HCT116 (cell line): ENCODE data around the gene HDAC7. TPM values are rescaled to one million over a fixed set of nuclear protein-coding genes. Genes with fewer than 3 reads are reported as not detected.
A peak's percentile ranks its signal among the peaks of the same experiment; 100 is the strongest.

Experiments
- ATAC-seq: fragments of 200-7000 bp; cut with Tn5 transposase; 2 replicates; pipeline ENCODE4 v1.9.1; 2020; ENCODE audit warnings: mild to moderate bottlenecking, moderate library complexity
- BruUV-seq: library from RNA; stranded (reverse); fragments of 400-500 nt; replicated peaks from 2 replicates; lab custom pipeline; 2021; lab: Mats Ljungman, UMichigan
- CTCF ChIA-PET: fragments of 300-600 bp; sonication (Branson Sonifier 250); formaldehyde crosslinking; loops from one replicate; lab custom pipeline; 2021; ENCODE audit warnings: antibody characterized with exemption; lab: Charles Lee
- POLR2A ChIA-PET: fragments of 300-600, 350-600 bp; sonication (Branson Sonifier 250); formaldehyde crosslinking; loops from one replicate; lab custom pipeline; 2021; ENCODE audit warnings: antibody characterized with exemption; lab: Charles Lee
- RAD21 ChIA-PET, 2 experiments: fragments of 300-600 bp; sonication (Branson Sonifier 250); formaldehyde crosslinking; loops; one replicate each; lab custom pipeline; 2023; ENCODE audit warnings: low total read pairs in 2 of 2; ENCODE audit not compliant: uncharacterized antibody in 2 of 2, unreplicated experiment in 2 of 2, low non-redundant PET in 1 of 2; lab: Charles Lee
- DNase-seq: peaks from one replicate; pipeline ENCODE4 v3.0.0-alpha.2; 2010; ENCODE audit warnings: low read depth, low spot score
- H2AFZ ChIP-seq: fragments of 200-600 bp; shearing (Covaris generic), sonication (generic); 2 replicates; pipeline ENCODE4 v1.6.1; 2017; ENCODE audit warnings: low read depth, mixed run types, mixed read lengths, antibody characterized with exemption, low read length; ENCODE audit not compliant: poor library complexity, severe bottlenecking
- H3K27ac ChIP-seq: 2 replicates; pipeline ENCODE4 v1.5.1; 2012; ENCODE audit warnings: low read depth, low read length
- H3K27me3 ChIP-seq: fragments of 200-600 bp; sonication (generic); 2 replicates; pipeline ENCODE4 v1.6.1; 2016; ENCODE audit warnings: mixed run types, low read length, mixed read lengths; ENCODE audit not compliant: insufficient read depth
- H3K36me3 ChIP-seq, 2 experiments: fragments of 200-500 bp in 1 of 2; fragments of 200-600 bp in 1 of 2; sonication (Bioruptor generic) in 1 of 2; sonication (generic) in 1 of 2; 2 replicates each; pipeline versions ENCODE4 v1.5.1 to v1.6.1; 2014 to 2016; ENCODE audit warnings: low read length in 2 of 2, inconsistent platforms in 1 of 2, mixed read lengths in 1 of 2, mixed run types in 1 of 2; ENCODE audit not compliant: insufficient read depth in 2 of 2, control insufficient read depth in 1 of 2
- H3K4me1 ChIP-seq, 2 experiments: fragments of 200-600 bp in 1 of 2; sonication (generic) in 1 of 2; 2 replicates each; pipeline versions ENCODE4 v1.5.1 to v1.6.1; 2012 to 2017; ENCODE audit warnings: low read length in 2 of 2, inconsistent platforms in 1 of 2, mild to moderate bottlenecking in 1 of 2, mixed read lengths in 1 of 2, mixed run types in 1 of 2, moderate library complexity in 1 of 2; ENCODE audit not compliant: insufficient read depth in 2 of 2, control insufficient read depth in 1 of 2
- H3K4me2 ChIP-seq: fragments of 200-600 bp; sonication (generic); 2 replicates; pipeline ENCODE4 v1.6.1; 2017; ENCODE audit warnings: mixed run types, low read length, mixed read lengths
- H3K4me3 ChIP-seq, 2 experiments: fragments of 200-600 bp in 1 of 2; sonication (generic) in 1 of 2; replicated peaks in 1 of 2; 2 replicates each; pipeline ENCODE4 v1.5.1; 2011 to 2016; ENCODE audit warnings: low read length in 2 of 2, control low read depth in 1 of 2, low read depth in 1 of 2, mild to moderate bottlenecking in 1 of 2, mixed read lengths in 1 of 2, mixed run types in 1 of 2
- H3K79me2 ChIP-seq: fragments of 200-600 bp; sonication (generic); 2 replicates; pipeline ENCODE4 v1.6.1; 2017; ENCODE audit warnings: mild to moderate bottlenecking, mixed run types, low read length, moderate library complexity, mixed read lengths; ENCODE audit not compliant: insufficient read depth
- H3K9ac ChIP-seq: fragments of 200-600 bp; sonication (generic); 2 replicates; pipeline ENCODE4 v1.6.1; 2016; ENCODE audit warnings: low read length, mixed read lengths
- H3K9me2 ChIP-seq: fragments of 200-600 bp; sonication (generic), shearing (Covaris generic); 2 replicates; pipeline ENCODE4 v1.6.1; 2017; ENCODE audit warnings: mixed run types, mild to moderate bottlenecking, moderate library complexity; ENCODE audit not compliant: insufficient read depth
- H3K9me3 ChIP-seq, 2 experiments: fragments of 200-500 bp in 1 of 2; fragments of 200-600 bp in 1 of 2; sonication (Bioruptor generic) in 1 of 2; sonication (generic) in 1 of 2; 2 replicates each; pipeline ENCODE4 v1.6.1; 2014 to 2017; ENCODE audit warnings: low read length in 2 of 2, mixed read lengths in 2 of 2, inconsistent platforms in 1 of 2, low read depth in 1 of 2, mild to moderate bottlenecking in 1 of 2, mixed run types in 1 of 2, moderate library complexity in 1 of 2; ENCODE audit not compliant: control insufficient read depth in 1 of 2, insufficient read depth in 1 of 2
- H4K20me1 ChIP-seq: fragments of 200-600 bp; sonication (generic), shearing (Covaris generic); 2 replicates; pipeline ENCODE4 v1.6.1; 2017; ENCODE audit warnings: mixed run types, mild to moderate bottlenecking, moderate library complexity; ENCODE audit not compliant: insufficient read depth
- CBX3 ChIP-seq: IDR thresholded peaks from 2 replicates; pipeline ENCODE4 v1.6.1; 2012; ENCODE audit warnings: low read depth
- CEBPB ChIP-seq: IDR thresholded peaks from 2 replicates; pipeline ENCODE4 v1.6.1; 2012; ENCODE audit warnings: low read depth
- EZH2 ChIP-seq: fragments of 200-600 bp; sonication (generic); IDR thresholded peaks from 2 replicates; pipeline ENCODE4 v1.6.1; 2017; ENCODE audit warnings: antibody characterized with exemption, mixed run types
- EZH2phosphoT487 ChIP-seq: fragments of 200-600 bp; IDR thresholded peaks from 2 replicates; pipeline ENCODE4 v1.6.1; 2018; ENCODE audit warnings: antibody characterized with exemption, borderline replicate concordance
- FOSL1 ChIP-seq: IDR thresholded peaks from 2 replicates; pipeline ENCODE4 v1.6.1; 2012; ENCODE audit warnings: low read depth
- POLR2A ChIP-seq: IDR thresholded peaks from 2 replicates; pipeline ENCODE4 v1.7.0; 2011; ENCODE audit warnings: borderline replicate concordance; ENCODE audit not compliant: insufficient read depth, insufficient read length; ENCODE audit errors: extremely low read depth
- POLR2AphosphoS5 ChIP-seq: IDR thresholded peaks from 2 replicates; pipeline ENCODE4 v1.6.1; 2011; ENCODE audit warnings: mild to moderate bottlenecking, low read depth, low read length, moderate library complexity
- RAD21 ChIP-seq: IDR thresholded peaks from 2 replicates; pipeline ENCODE4 v1.6.1; 2012; ENCODE audit warnings: low read depth, mild to moderate bottlenecking
- REST ChIP-seq: IDR thresholded peaks from 2 replicates; pipeline ENCODE4 v1.6.1; 2012; ENCODE audit warnings: low read depth
- SIN3A ChIP-seq: IDR thresholded peaks from 2 replicates; pipeline ENCODE4 v1.6.1; 2012; ENCODE audit warnings: low read depth
- SP1 ChIP-seq: IDR thresholded peaks from 2 replicates; pipeline ENCODE4 v1.6.1; 2012; ENCODE audit warnings: low read depth
- SRF ChIP-seq: IDR thresholded peaks from 2 replicates; pipeline ENCODE4 v1.6.1; 2012; ENCODE audit warnings: low read depth
- TCF7L2 ChIP-seq: IDR thresholded peaks from 2 replicates; pipeline ENCODE4 v1.7.0; 2011; ENCODE audit warnings: borderline replicate concordance, inconsistent platforms; ENCODE audit not compliant: insufficient read depth, insufficient read length; ENCODE audit errors: extremely low read depth
- YY1 ChIP-seq: IDR thresholded peaks from 2 replicates; pipeline ENCODE4 v1.6.1; 2011; ENCODE audit warnings: low read length, low read depth, moderate library complexity, mild to moderate bottlenecking; ENCODE audit not compliant: insufficient replicate concordance; ENCODE audit errors: extremely low read depth
- ZFX ChIP-seq: fragments of 450-650 bp; IDR thresholded peaks from 2 replicates; pipeline ENCODE4 v1.6.1; 2017
- ZNF274 ChIP-seq: fragments of 200-500 bp; sonication (Bioruptor generic); IDR thresholded peaks from 2 replicates; pipeline ENCODE4 v1.6.1; 2014; ENCODE audit warnings: mild to moderate bottlenecking, low read depth, low read length, inconsistent platforms
- intact Hi-C: fragments of 100-400 bp; cut with micrococcal nuclease; formaldehyde crosslinking; loops from 2 replicates; pipeline ENCODE4 v1.10.0; 2022
- total RNA-seq: library from RNA; stranded (reverse); gene quantifications from one replicate; pipeline ENCODE4 v1.2.1, GENCODE V29; 2021; ENCODE audit not compliant: unreplicated experiment
- TF ChIP-seq, protein P1 (sequence below), 3 experiments: fragments of 200-600 bp in 1 of 3; sonication (generic) in 1 of 3; IDR thresholded peaks in 2 of 3; conservative IDR thresholded peaks in 1 of 3; 2 replicates each; pipeline ENCODE4 v1.5.1; 2012 to 2017; ENCODE audit warnings: low read depth in 2 of 3, low read length in 2 of 3, antibody characterized with exemption in 1 of 3, borderline replicate concordance in 1 of 3, control low read depth in 1 of 3, mild to moderate bottlenecking in 1 of 3, mixed read lengths in 1 of 3, mixed run types in 1 of 3, moderate library complexity in 1 of 3; ENCODE audit not compliant: insufficient read depth in 1 of 3
- TF ChIP-seq, protein P2 (sequence below): IDR thresholded peaks from 2 replicates; pipeline ENCODE4 v1.6.1; 2011; ENCODE audit warnings: mild to moderate bottlenecking, low read length, moderate library complexity; ENCODE audit not compliant: insufficient replicate concordance; ENCODE audit errors: extremely low read depth

The HDAC7 gene
- total RNA-seq, 1 experiment from 2014 or later, result 38.1 TPM

- Histone ChIP-seq H3K27me3 (no peaks in the 10 kb centered on the region), H3K4me2 (peak overlapping the region; percentile 100), H3K9me2 (no peaks in the 10 kb centered on the region), H3K79me2 (peaks cover 35% of the 10 kb centered on the region), H3K4me1 (peaks cover 41 to 69% of the 10 kb centered on the region in 2 experiments), H3K27ac (peak overlapping the region; percentile 98), H2AFZ (no peak overlapping the region), H3K4me3 (peak overlapping the region; percentile 70 to 86; a peak in 2 of 4 replicates), H4K20me1 (no peaks in the 10 kb centered on the region), H3K9me3 (no peaks in the 10 kb centered on the region), H3K36me3 (no peaks in the 10 kb centered on the region), H3K9ac (peak overlapping the region; percentile 97)
- intact Hi-C loops, result no loop called here
- POLR2A ChIA-PET, result interaction anchor here (1.2 to 1.8 kb wide), 3 partner anchors 8 to 14 kb away, joined by 9 to 16 read pairs (median 10); no protein-coding TSS in a partner anchor
- CTCF ChIA-PET, result interaction anchor here (1.2 to 1.6 kb wide), 3 partner anchors 9 to 16 kb away, joined by 4 to 6 read pairs (median 5); no protein-coding TSS in a partner anchor
- TF ChIP-seq EZH2 (no peak), EZH2phosphoT487 (no peak), SRF (no peak), SP1 (no peak), YY1 (no peak), FOSL1 (no peak), SIN3A (no peak), TCF7L2 (no peak), ZNF274 (no peak), REST (no peak), POLR2A (no peak), CBX3 (no peak), CEBPB (no peak), ZFX (no peak), RAD21 (no peak), POLR2AphosphoS5 (no peak)
- TF ChIP-seq, protein P1, sequence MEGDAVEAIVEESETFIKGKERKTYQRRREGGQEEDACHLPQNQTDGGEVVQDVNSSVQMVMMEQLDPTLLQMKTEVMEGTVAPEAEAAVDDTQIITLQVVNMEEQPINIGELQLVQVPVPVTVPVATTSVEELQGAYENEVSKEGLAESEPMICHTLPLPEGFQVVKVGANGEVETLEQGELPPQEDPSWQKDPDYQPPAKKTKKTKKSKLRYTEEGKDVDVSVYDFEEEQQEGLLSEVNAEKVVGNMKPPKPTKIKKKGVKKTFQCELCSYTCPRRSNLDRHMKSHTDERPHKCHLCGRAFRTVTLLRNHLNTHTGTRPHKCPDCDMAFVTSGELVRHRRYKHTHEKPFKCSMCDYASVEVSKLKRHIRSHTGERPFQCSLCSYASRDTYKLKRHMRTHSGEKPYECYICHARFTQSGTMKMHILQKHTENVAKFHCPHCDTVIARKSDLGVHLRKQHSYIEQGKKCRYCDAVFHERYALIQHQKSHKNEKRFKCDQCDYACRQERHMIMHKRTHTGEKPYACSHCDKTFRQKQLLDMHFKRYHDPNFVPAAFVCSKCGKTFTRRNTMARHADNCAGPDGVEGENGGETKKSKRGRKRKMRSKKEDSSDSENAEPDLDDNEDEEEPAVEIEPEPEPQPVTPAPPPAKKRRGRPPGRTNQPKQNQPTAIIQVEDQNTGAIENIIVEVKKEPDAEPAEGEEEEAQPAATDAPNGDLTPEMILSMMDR (IDR thresholded peaks at IDR 0.05 in 2 of 3, conservative IDR thresholded peaks at IDR 0.05 in 1 of 3; ENCODE audit: borderline replicate concordance in 1 of 3, insufficient read depth in 1 of 3, low read depth in 2 of 3, low read length in 2 of 3), result no peak
- TF ChIP-seq, protein P2, sequence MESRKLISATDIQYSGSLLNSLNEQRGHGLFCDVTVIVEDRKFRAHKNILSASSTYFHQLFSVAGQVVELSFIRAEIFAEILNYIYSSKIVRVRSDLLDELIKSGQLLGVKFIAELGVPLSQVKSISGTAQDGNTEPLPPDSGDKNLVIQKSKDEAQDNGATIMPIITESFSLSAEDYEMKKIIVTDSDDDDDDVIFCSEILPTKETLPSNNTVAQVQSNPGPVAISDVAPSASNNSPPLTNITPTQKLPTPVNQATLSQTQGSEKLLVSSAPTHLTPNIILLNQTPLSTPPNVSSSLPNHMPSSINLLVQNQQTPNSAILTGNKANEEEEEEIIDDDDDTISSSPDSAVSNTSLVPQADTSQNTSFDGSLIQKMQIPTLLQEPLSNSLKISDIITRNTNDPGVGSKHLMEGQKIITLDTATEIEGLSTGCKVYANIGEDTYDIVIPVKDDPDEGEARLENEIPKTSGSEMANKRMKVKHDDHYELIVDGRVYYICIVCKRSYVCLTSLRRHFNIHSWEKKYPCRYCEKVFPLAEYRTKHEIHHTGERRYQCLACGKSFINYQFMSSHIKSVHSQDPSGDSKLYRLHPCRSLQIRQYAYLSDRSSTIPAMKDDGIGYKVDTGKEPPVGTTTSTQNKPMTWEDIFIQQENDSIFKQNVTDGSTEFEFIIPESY, result no peak
- DNase-seq, result no peak
- RAD21 ChIA-PET, result interaction anchor here in 1 of 2 experiments (1.2 to 1.3 kb wide), 2 partner anchors 16 to 17 kb away, joined by 3 read pairs; no protein-coding TSS in a partner anchor
- no TSS peak for BruUV-seq
- ATAC-seq, result no peak
Observed at GRCh38 chr12:47821346-47821706, 1.6 kb upstream of the HDAC7 start.
